HepG2 (cell line): Measurements from ENCODE around the gene MESD. TPM values are rescaled to one million over a fixed set of nuclear protein-coding genes. Genes with fewer than 3 reads are reported as not detected.
A peak's percentile ranks its signal among the peaks of the same experiment; 100 is the strongest.

Experiments
- ATAC-seq: fragments of 200-7000 bp; cut with Tn5 transposase; 3 replicates; pipeline ENCODE4 v1.9.1; 2020; ENCODE audit warnings: mild to moderate bottlenecking, moderate library complexity
- BruUV-seq: library from RNA; stranded (reverse); fragments of 400-500 nt; replicated peaks from 2 replicates; lab custom pipeline; 2021; lab: Mats Ljungman, UMichigan
- CTCF ChIA-PET: fragments of 300-600 bp; formaldehyde crosslinking; extraction: SDS; loops from one replicate; lab custom pipeline; 2021; ENCODE audit warnings: low total read pairs, inconsistent platforms, low intra/inter-chr PET ratio; lab: Yijun Ruan, JAX
- POLR2A ChIA-PET: fragments of 350-600 bp; sonication (Branson Sonifier 250); formaldehyde crosslinking; loops from one replicate; lab custom pipeline; 2020; ENCODE audit warnings: antibody characterized with exemption, inconsistent platforms; lab: Yijun Ruan, JAX
- DNase-seq: peaks from one replicate; pipeline ENCODE4 v3.0.0-alpha.2; 2015; ENCODE audit warnings: low spot score
- FAIRE-seq: peaks from 3 replicates; lab custom pipeline; 2011; peaks lifted over from hg19 to GRCh38; lab: Jason Lieb, UNC
- H2AFZ ChIP-seq: one replicate; pipeline ENCODE4 v1.6.1; 2011; ENCODE audit warnings: low read length, inconsistent platforms
- H3K27ac ChIP-seq: fragments of 300-600 bp; 3 replicates; pipeline ENCODE4 v1.8.0; 2011; ENCODE audit warnings: mixed run types, mild to moderate bottlenecking, mixed read lengths, low read length, inconsistent platforms; ENCODE audit not compliant: insufficient read depth; ENCODE audit errors: extremely low read length
- H3K27me3 ChIP-seq, 2 experiments: fragments of 200-600 bp in 1 of 2; 2 replicates in 1 of 2; 3 replicates in 1 of 2; pipeline versions ENCODE4 v1.6.0 to v1.8.0; 2011; ENCODE audit warnings: low read length in 2 of 2, mild to moderate bottlenecking in 2 of 2, moderate library complexity in 2 of 2, inconsistent platforms in 1 of 2; ENCODE audit not compliant: insufficient read depth in 2 of 2, control insufficient read depth in 1 of 2
- H3K36me3 ChIP-seq, 2 experiments: fragments of 200-600 bp in 1 of 2; replicated peaks in 1 of 2; 2 replicates in 1 of 2; 3 replicates in 1 of 2; pipeline versions ENCODE4 v1.5.1 to v1.8.0; 2011; ENCODE audit warnings: low read length in 2 of 2, inconsistent platforms in 1 of 2; ENCODE audit not compliant: insufficient read depth in 2 of 2, control insufficient read depth in 1 of 2
- H3K4me1 ChIP-seq: 2 replicates; pipeline ENCODE4 v1.5.1; 2012; ENCODE audit warnings: low read length, inconsistent platforms; ENCODE audit not compliant: insufficient read depth
- H3K4me2 ChIP-seq: 2 replicates; pipeline ENCODE4 v1.6.0; 2011; ENCODE audit warnings: low read depth, low read length, inconsistent platforms
- H3K4me3 ChIP-seq, 3 experiments: fragments of 200-600 bp in 1 of 3; sonication (generic), shearing (Covaris generic) in 1 of 3; replicated peaks in 1 of 3; 2 replicates each; pipeline ENCODE4 v1.5.1; 2011 to 2016; ENCODE audit warnings: low read length in 3 of 3, inconsistent platforms in 2 of 3, low read depth in 2 of 3, mild to moderate bottlenecking in 2 of 3, control low read depth in 1 of 3, mixed read lengths in 1 of 3; ENCODE audit not compliant: insufficient read depth in 1 of 3
- H3K79me2 ChIP-seq: one replicate; pipeline ENCODE4 v1.6.1; 2011; ENCODE audit warnings: low read length, inconsistent platforms; ENCODE audit not compliant: insufficient read depth
- H3K9ac ChIP-seq: 2 replicates; pipeline ENCODE4 v1.6.0; 2011; ENCODE audit warnings: mild to moderate bottlenecking, low read depth, low read length, inconsistent platforms; ENCODE audit not compliant: insufficient read depth
- H3K9me3 ChIP-seq: 2 replicates; pipeline ENCODE4 v1.5.1; 2012; ENCODE audit warnings: mild to moderate bottlenecking, low read length
- H4K20me1 ChIP-seq: 2 replicates; pipeline ENCODE4 v1.6.0; 2011; ENCODE audit warnings: inconsistent platforms, mild to moderate bottlenecking, low read length, moderate library complexity; ENCODE audit not compliant: insufficient read depth
- CEBPG ChIP-seq: IDR thresholded peaks from 2 replicates; pipeline ENCODE4 v1.6.1; 2016
- EED ChIP-seq: sonication (generic); formaldehyde crosslinking; IDR thresholded peaks from 2 replicates; pipeline ENCODE4 v1.5.0; 2020; ENCODE audit warnings: mild to moderate bottlenecking, missing genetic modification reagents
- JARID2 ChIP-seq: sonication (generic); formaldehyde crosslinking; IDR thresholded peaks from 2 replicates; pipeline ENCODE4 v1.8.1; 2023; ENCODE audit warnings: missing genetic modification reagents, inconsistent platforms; ENCODE audit not compliant: insufficient replicate concordance
- KLF9 ChIP-seq: IDR thresholded peaks from 2 replicates; pipeline ENCODE4 v1.6.1; 2016; ENCODE audit warnings: low read depth
- MEIS2 ChIP-seq: sonication (generic); formaldehyde crosslinking; IDR thresholded peaks from 2 replicates; pipeline ENCODE4 v1.9.0; 2021; ENCODE audit warnings: mild to moderate bottlenecking, missing genetic modification reagents
- TEAD2 ChIP-seq: sonication (generic); formaldehyde crosslinking; IDR thresholded peaks from 2 replicates; pipeline ENCODE4 v1.9.0; 2021; ENCODE audit warnings: missing genetic modification reagents
- ZNF652 ChIP-seq: IDR thresholded peaks from 2 replicates; pipeline ENCODE4 v1.6.1; 2016; ENCODE audit warnings: low read depth, borderline replicate concordance
- ZNF768 ChIP-seq: sonication (generic); formaldehyde crosslinking; IDR thresholded peaks from 2 replicates; pipeline ENCODE4 v1.4.0; 2020; ENCODE audit warnings: missing genetic modification reagents
- WGBS: methylation state at CpG from one replicate; pipeline ENCODE4 v1.1.6; 2017; ENCODE audit warnings: low lambda C conversion rate; 5-methylcytosine and 5-hydroxymethylcytosine counted together
- in situ Hi-C: cut with HindIII; loops from 2 replicates; pipeline ENCODE4 v1.10.0; 2017; ENCODE audit warnings: low pct_unique_long_range_greater_than_20kb; ENCODE audit not compliant: extremely low pct_ligation_motif_present
- intact Hi-C: fragments of 100-400 bp; cut with micrococcal nuclease; formaldehyde crosslinking; loops from one replicate; pipeline ENCODE4 v1.10.0; 2022; ENCODE audit not compliant: unreplicated experiment
- polyA plus RNA-seq, 8 experiments: library from polyadenylated mRNA; depleted of rRNA in 3 of 8; stranded (reverse) in 7 of 8; unstranded in 1 of 8; fragments of >200 nt; fragmentation: Illumina TruSeq in 4 of 8; extraction: Trizol in 4 of 8; gene quantifications; 2 replicates each; pipeline versions ENCODE4 v1.2.1 to v1.2.3, GENCODE V29; 2011 to 2016; ENCODE audit warnings: low read depth in 4 of 8, missing spikeins in 1 of 8, mixed read lengths in 1 of 8; ENCODE audit not compliant: insufficient read depth in 1 of 8
- total RNA-seq, 5 experiments: library from RNA; depleted of rRNA; stranded (reverse); fragments of >200 nt; fragmentation: Illumina TruSeq; extraction: Trizol; gene quantifications; 2 replicates each; pipeline ENCODE4 v1.2.3, GENCODE V29; 2016; ENCODE audit warnings: low read depth in 1 of 5

MESD gene
- total and polyA plus RNA-seq, 2 of the 13 experiments (the other 11 are each of a cell fraction or from before 2014, with no cell fraction given), result 18.0 to 46.2 TPM

GRCh38 chr15:81032818-81033217 is 43.2 kb upstream of the MESD start:
- ChIA-PET POLR2A (no interaction called here), CTCF (no interaction called here)
- Histone ChIP-seq H2AFZ (no peak overlapping the region), H3K9ac (no peak overlapping the region), H3K4me1 (no peaks in the 10 kb centered on the region; the same call in 1 of the 2 replicates), H3K27me3 (no peaks in the 10 kb centered on the region; a peak in 1 of 5 replicates), H3K9me3 (no peaks in the 10 kb centered on the region), H3K79me2 (no peaks in the 10 kb centered on the region), H4K20me1 (no peaks in the 10 kb centered on the region), H3K36me3 (no peaks in the 10 kb centered on the region), H3K4me2 (no peak overlapping the region), H3K27ac (no peak overlapping the region), H3K4me3 (no peak overlapping the region)
- in situ Hi-C loops (no loop called here), intact Hi-C loops (no loop called here)
- 0% methylated on average over 1 of the region's 1 CpG for WGBS
- FAIRE-seq, result no peak
- DNase-seq, result no peak
- TF ChIP-seq EED (CRISPR knock-in tag), result no peak
- no TSS peak for BruUV-seq
- peak; percentile 29; the same call in 2 of the 3 replicates for ATAC-seq

GRCh38 chr15:81032355-81032754 is 42.7 kb upstream of the MESD start:
- no peak for ATAC-seq
- intact Hi-C loops (no loop called here), in situ Hi-C loops (no loop called here)
- POLR2A ChIA-PET, result no interaction called here
- no peak overlapping the region for H2AFZ ChIP-seq
- H3K79me2 ChIP-seq, result no peaks in the 10 kb centered on the region
- no peak overlapping the region for H3K4me3 ChIP-seq
- no peak for TF ChIP-seq CEBPG (CRISPR knock-in tag)
- no peak for TF ChIP-seq TEAD2 (CRISPR knock-in tag)
- TF ChIP-seq MEIS2 (CRISPR knock-in tag), result no peak
- no peak for TF ChIP-seq ZNF652
- TF ChIP-seq ZNF768, result no peak
- no peak for TF ChIP-seq JARID2 (CRISPR knock-in tag)
- TF ChIP-seq KLF9 (CRISPR knock-in tag), result no peak
- TF ChIP-seq, all 625 proteins: peak for 0
- H3K27ac ChIP-seq, result no peak overlapping the region
- 21% methylated on average over 4 of the region's 4 CpGs for WGBS
- DNase-seq (no peak), FAIRE-seq (no peak)
- H3K27me3 ChIP-seq, result no peaks in the 10 kb centered on the region; a peak in 1 of 5 replicates
- no peaks in the 10 kb centered on the region for H3K9me3 ChIP-seq
- no peaks in the 10 kb centered on the region; the same call in 1 of the 2 replicates for H3K4me1 ChIP-seq
- H3K9ac ChIP-seq, result no peak overlapping the region
- CTCF ChIA-PET, result no interaction called here
- H3K4me2 ChIP-seq, result no peak overlapping the region
- no peaks in the 10 kb centered on the region for H4K20me1 ChIP-seq
- no peaks in the 10 kb centered on the region for H3K36me3 ChIP-seq
- BruUV-seq, result no TSS peak
